ENCODE results near the gene ADARB1. TPM values are rescaled to one million over a fixed set of nuclear protein-coding genes. Genes with fewer than 3 reads are reported as not detected.
"Not testable (repeated sequence)": the region's sequence is repeated elsewhere in the genome, so short reads cannot be mapped to it uniquely, and the experiment has no call there.

The ADARB1 gene
- total RNA-seq, 1 experiment from 2014 or later: 31.9 TPM

GRCh38 chr21:45026826-45027225 is 47.6 kb upstream of the ADARB1 start:
- no peaks in the 10 kb centered on the region for H3K9me3 ChIP-seq (ENCODE audit: low read depth, low read length, poor library complexity, severe bottlenecking)
- intact Hi-C loops (cut with micrococcal nuclease; ENCODE audit: unreplicated experiment): no loop called here
- CTCF ChIA-PET: no interaction called here

DNA sequence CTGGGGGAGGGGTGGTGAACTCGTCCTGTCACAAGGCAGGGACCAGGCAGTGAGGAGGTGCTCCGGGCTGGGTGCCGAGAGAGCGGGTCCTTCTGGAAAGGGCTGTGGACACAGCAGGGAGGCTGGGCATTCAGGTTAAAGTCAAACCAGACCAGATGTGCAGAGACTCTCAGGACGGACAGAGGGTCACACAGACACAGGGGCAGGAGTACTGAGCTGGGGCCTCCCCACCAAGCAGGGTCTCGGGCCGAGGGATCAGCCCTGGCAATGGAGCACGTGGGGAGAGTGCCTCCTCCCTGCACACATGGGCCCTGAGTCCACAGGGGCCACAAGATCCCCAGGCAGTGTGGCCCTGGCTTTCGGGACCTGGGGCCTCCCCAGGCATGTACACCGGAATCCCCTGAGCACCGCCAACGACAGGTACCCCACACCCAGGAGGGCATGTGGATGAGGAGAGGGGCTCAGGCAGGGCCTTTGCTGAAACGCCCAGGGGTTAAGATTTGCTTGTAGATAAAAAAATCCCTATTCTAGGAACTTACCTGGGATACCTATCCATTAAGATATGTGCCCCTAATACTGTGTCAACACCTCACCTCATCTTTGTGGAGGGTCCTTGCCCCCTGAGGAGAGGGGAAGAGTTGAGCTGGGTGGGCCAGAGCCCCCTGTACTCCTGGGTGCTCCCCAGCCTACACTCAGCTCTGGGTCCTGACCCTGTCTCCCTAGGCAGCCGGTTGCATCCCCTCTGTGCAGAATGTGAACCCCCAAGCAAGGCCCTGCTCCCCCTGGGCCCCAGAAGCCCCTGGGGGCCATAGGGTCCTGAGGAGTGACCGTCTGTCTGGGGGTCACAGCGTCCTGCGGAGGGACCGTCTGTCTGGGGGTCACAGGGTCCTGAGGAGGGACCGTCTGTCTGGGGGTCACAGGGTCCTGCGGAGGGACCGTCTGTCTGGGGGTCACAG is 46.9 kb upstream of the ADARB1 start:
- ChIA-PET CTCF (no interaction called here), POLR2A (ENCODE audit: low non-redundant PET) (no interaction called here)
- Histone ChIP-seq H3K9me3 (ENCODE audit: low read depth, low read length, poor library complexity, severe bottlenecking) (no peaks in the 10 kb centered on the region), H3K4me1 (ENCODE audit: insufficient read depth, low read length, poor library complexity, severe bottlenecking) (peaks cover 7% of the 10 kb centered on the region), H3K4me3 (ENCODE audit: low read depth, low read length, poor library complexity, severe bottlenecking) (no peak overlapping the region), H3K36me3 (ENCODE audit: insufficient read depth, low read length, poor library complexity, severe bottlenecking) (no peaks in the 10 kb centered on the region), H3K27ac (ENCODE audit: low read depth, low read length, poor library complexity, severe bottlenecking) (no peak overlapping the region), H3K27me3 (replicated peaks; ENCODE audit: insufficient read depth, low read depth, low read length, poor library complexity) (no peaks in the 10 kb centered on the region)
- no peak for DNase-seq (ENCODE audit: low spot score)
- intact Hi-C loops (cut with micrococcal nuclease; ENCODE audit: unreplicated experiment): no loop called here
- no TSS peak for BruUV-seq (replicated peaks)
- no peak for TF ChIP-seq EZH2 (IDR thresholded peaks at IDR 0.05; ENCODE audit: borderline replicate concordance, low read depth, low read length, poor library complexity, severe bottlenecking)
- TF ChIP-seq CTCF (conservative IDR thresholded peaks at IDR 0.05; ENCODE audit: low read depth, low read length): no peak

More at GRCh38 chr21:45026826-45027225, 47.6 kb upstream of the ADARB1 start:
- no peak for DNase-seq (ENCODE audit: low spot score)
- no peak for TF ChIP-seq EZH2 (IDR thresholded peaks at IDR 0.05; ENCODE audit: borderline replicate concordance, low read depth, low read length, poor library complexity, severe bottlenecking)
- POLR2A ChIA-PET (ENCODE audit: low non-redundant PET): no interaction called here
- H3K27ac ChIP-seq (ENCODE audit: low read depth, low read length, poor library complexity, severe bottlenecking): no peak overlapping the region
- no peak overlapping the region for H3K4me3 ChIP-seq (ENCODE audit: low read depth, low read length, poor library complexity, severe bottlenecking)
- BruUV-seq (replicated peaks): no TSS peak
- peaks cover 7% of the 10 kb centered on the region for H3K4me1 ChIP-seq (ENCODE audit: insufficient read depth, low read length, poor library complexity, severe bottlenecking)
- H3K27me3 ChIP-seq (replicated peaks; ENCODE audit: insufficient read depth, low read depth, low read length, poor library complexity): no peaks in the 10 kb centered on the region
- H3K36me3 ChIP-seq (ENCODE audit: insufficient read depth, low read length, poor library complexity, severe bottlenecking): no peaks in the 10 kb centered on the region

DNA sequence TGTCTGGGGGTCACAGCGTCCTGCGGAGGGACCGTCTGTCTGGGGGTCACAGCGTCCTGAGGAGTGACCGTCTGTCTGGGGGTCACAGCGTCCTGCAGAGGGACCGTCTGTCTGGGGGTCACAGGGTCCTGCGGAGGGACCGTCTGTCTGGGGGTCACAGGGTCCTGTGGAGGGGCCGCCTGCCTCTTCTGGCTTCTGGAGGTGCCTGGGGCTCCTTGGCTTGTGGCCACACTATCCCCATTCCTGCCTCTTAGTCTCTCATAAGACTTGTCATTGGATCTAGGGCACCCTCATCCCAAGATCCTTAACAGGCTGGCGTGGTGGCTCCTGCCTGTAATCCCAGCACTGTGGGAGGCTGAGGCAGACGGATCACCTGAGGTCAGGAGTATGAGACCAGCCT is 45.7 kb upstream of the ADARB1 start:
- BruUV-seq (replicated peaks); H3K27ac ChIP-seq (ENCODE audit: low read depth, low read length, poor library complexity, severe bottlenecking); DNase-seq (ENCODE audit: low spot score); H3K27me3 ChIP-seq (replicated peaks; ENCODE audit: insufficient read depth, low read depth, low read length, poor library complexity); H3K36me3 ChIP-seq (ENCODE audit: insufficient read depth, low read length, poor library complexity, severe bottlenecking); CTCF ChIA-PET; H3K9me3 ChIP-seq (ENCODE audit: low read depth, low read length, poor library complexity, severe bottlenecking); intact Hi-C loops (cut with micrococcal nuclease; ENCODE audit: unreplicated experiment); H3K4me1 ChIP-seq (ENCODE audit: insufficient read depth, low read length, poor library complexity, severe bottlenecking); H3K4me3 ChIP-seq (ENCODE audit: low read depth, low read length, poor library complexity, severe bottlenecking); POLR2A ChIA-PET (ENCODE audit: low non-redundant PET): not testable (repeated sequence)

DNA sequence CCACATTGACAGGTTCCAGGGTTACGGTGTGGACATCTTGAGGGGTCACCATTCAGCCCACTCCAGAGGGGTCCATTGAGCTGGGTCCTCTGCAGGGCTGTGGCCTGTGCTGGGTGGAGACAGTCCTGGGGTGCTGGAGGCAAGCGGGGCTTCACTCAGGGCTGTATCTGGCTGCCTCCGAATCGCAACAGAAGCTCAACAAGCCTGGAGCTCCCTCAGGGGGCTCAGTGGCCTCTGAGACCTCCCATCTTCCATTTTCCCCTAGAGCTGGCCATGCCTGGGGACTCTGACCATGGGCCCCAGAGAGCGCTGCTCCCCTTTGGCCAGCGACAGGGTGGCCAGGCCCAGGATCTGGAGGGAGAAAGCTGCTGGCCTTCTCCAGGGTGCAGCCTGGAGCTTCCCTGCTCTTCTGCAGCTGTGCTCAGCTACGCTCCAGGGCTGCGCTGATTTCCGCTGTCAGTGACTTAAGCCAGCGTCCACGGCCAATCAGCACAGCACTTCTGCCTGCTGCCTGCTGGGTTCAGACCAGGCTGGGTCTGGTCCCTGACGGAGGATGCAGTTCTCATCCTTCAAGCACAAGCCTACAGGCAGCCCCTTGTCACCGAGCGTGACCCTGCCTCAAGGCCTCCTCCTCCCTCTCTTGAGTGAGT is 45.0 kb upstream of the ADARB1 start:
- BruUV-seq (replicated peaks): no TSS peak
- ChIA-PET CTCF (no interaction called here), POLR2A (ENCODE audit: low non-redundant PET) (no interaction called here)
- H3K36me3 ChIP-seq (ENCODE audit: insufficient read depth, low read length, poor library complexity, severe bottlenecking): no peaks in the 10 kb centered on the region
- no peak for DNase-seq (ENCODE audit: low spot score)
- no peaks in the 10 kb centered on the region for H3K9me3 ChIP-seq (ENCODE audit: low read depth, low read length, poor library complexity, severe bottlenecking)
- intact Hi-C loops (cut with micrococcal nuclease; ENCODE audit: unreplicated experiment): no loop called here
- TF ChIP-seq EZH2 (IDR thresholded peaks at IDR 0.05; ENCODE audit: borderline replicate concordance, low read depth, low read length, poor library complexity, severe bottlenecking) (no peak), CTCF (conservative IDR thresholded peaks at IDR 0.05; ENCODE audit: low read depth, low read length) (no peak)
- peaks cover 7% of the 10 kb centered on the region for H3K4me1 ChIP-seq (ENCODE audit: insufficient read depth, low read length, poor library complexity, severe bottlenecking)
- H3K27ac ChIP-seq (ENCODE audit: low read depth, low read length, poor library complexity, severe bottlenecking): no peak overlapping the region
- no peaks in the 10 kb centered on the region for H3K27me3 ChIP-seq (replicated peaks; ENCODE audit: insufficient read depth, low read depth, low read length, poor library complexity)
- no peak overlapping the region for H3K4me3 ChIP-seq (ENCODE audit: low read depth, low read length, poor library complexity, severe bottlenecking)
